Pancreas (tissue), 10 donors: ENCODE data around the gene ABCC1. TPM values are rescaled to one million over a fixed set of nuclear protein-coding genes. Genes with fewer than 3 reads are reported as not detected.
A peak's percentile ranks its signal among the peaks of the same experiment; 100 is the strongest.

Experiments
- ATAC-seq, 4 donors: fragments of 200-7000 bp; cut with Tn5 transposase; one replicate each; pipeline versions ENCODE4 v1.8.0 to v1.9.1; 2020; ENCODE audit warnings: mild to moderate bottlenecking in 4 of 4, moderate library complexity in 4 of 4
- DNase-seq, 6 donors: peaks; one replicate each; pipeline ENCODE4 v3.0.0-alpha.2; 2020
- FAIRE-seq: peaks from 2 replicates; lab custom pipeline; 2012; peaks lifted over from hg19 to GRCh38; lab: Jason Lieb, UNC
- H3K27ac ChIP-seq, 4 donors: fragments of 200-600 bp; sonication (generic); 1 replicate in 3 of 4; 2 replicates in 1 of 4; pipeline versions ENCODE4 v1.5.0 to v1.8.0; 2020
- H3K27me3 ChIP-seq, 4 donors: fragments of 200-600 bp; one replicate each; pipeline ENCODE4 v1.8.0; 2021
- H3K36me3 ChIP-seq, 3 donors: fragments of 200-600 bp; sonication (generic) in 1 of 3; one replicate each; pipeline versions ENCODE4 v1.5.0 to v1.8.0; 2020 to 2021
- H3K4me1 ChIP-seq, 3 donors: fragments of 200-600 bp; one replicate each; pipeline ENCODE4 v1.8.0; 2021
- H3K4me3 ChIP-seq, 4 donors: fragments of 200-600 bp; sonication (generic) in 2 of 4; one replicate each; pipeline versions ENCODE4 v1.5.0 to v1.8.0; 2020 to 2021
- H3K9me3 ChIP-seq, 4 donors: fragments of 200-600 bp; one replicate each; pipeline ENCODE4 v1.8.0; 2021
- WGBS, 2 donors: extraction: QIAGEN DNeasy Blood & Tissue Kit; methylation state at CpG; one replicate each; pipeline ENCODE4 v1.1.7; 2013; 5-methylcytosine and 5-hydroxymethylcytosine counted together
- intact Hi-C, 3 donors: fragments of 100-400 bp; cut with DNase I; formaldehyde crosslinking; loops; one replicate each; pipeline versions ENCODE4 v1.11.1 to v1.14.2; 2022
- polyA plus RNA-seq, 2 donors: library from polyadenylated mRNA; stranded (reverse); fragments of 200-250 nt; gene quantifications; one replicate each; pipeline ENCODE4 v1.2.3, GENCODE V29; 2013
- total RNA-seq, 6 donors: library from RNA; stranded (reverse); fragmentation: NEBNext Ultra II Directional in 4 of 6; extraction: Animal tissue kit (Norgen Biotek cat#: 25700) in 4 of 6; gene quantifications; one replicate each; pipeline versions ENCODE4 v1.2.1 to v1.2.4, GENCODE V29; 2021 to 2023
- TF ChIP-seq, protein P1 (sequence below), 4 donors: fragments of 200-600 bp; sonication (generic) in 3 of 4; IDR thresholded peaks; one replicate each; pipeline versions ENCODE4 v1.5.0 to v1.8.0; 2021; ENCODE audit warnings: antibody characterized with exemption in 4 of 4
- donor health status: healthy with polysubstance abuse.
- donor health status: DM: no; HTN: no; CAD: no; lungs with moderate emphysema.
- donor health status: DM: no; HTN: no; CAD: no.
- donor health status: control.
- donor health status: control.
- donor health status: Bipolar disorder and iron deficiency.
- donor health status: DM: yes; HTN: yes; CAD: no.
- donor health status: DM: no; HTN: no; CAD: no.
- donor health status: DM: no; HTN: no; CAD: no.
- donor health status: DM: yes; HTN: yes; CAD: no.

The ABCC1 gene
- total and polyA plus RNA-seq, 8 donors = 8.5 to 16.8 (median 12.0) TPM

- no peak for FAIRE-seq
- H3K27ac ChIP-seq = peak overlapping the region in 3 of 4 donors; percentile 24 to 40 (median 34)
- no peaks in the 10 kb centered on the region for H3K36me3 ChIP-seq
- TF ChIP-seq, protein P1, sequence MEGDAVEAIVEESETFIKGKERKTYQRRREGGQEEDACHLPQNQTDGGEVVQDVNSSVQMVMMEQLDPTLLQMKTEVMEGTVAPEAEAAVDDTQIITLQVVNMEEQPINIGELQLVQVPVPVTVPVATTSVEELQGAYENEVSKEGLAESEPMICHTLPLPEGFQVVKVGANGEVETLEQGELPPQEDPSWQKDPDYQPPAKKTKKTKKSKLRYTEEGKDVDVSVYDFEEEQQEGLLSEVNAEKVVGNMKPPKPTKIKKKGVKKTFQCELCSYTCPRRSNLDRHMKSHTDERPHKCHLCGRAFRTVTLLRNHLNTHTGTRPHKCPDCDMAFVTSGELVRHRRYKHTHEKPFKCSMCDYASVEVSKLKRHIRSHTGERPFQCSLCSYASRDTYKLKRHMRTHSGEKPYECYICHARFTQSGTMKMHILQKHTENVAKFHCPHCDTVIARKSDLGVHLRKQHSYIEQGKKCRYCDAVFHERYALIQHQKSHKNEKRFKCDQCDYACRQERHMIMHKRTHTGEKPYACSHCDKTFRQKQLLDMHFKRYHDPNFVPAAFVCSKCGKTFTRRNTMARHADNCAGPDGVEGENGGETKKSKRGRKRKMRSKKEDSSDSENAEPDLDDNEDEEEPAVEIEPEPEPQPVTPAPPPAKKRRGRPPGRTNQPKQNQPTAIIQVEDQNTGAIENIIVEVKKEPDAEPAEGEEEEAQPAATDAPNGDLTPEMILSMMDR (IDR thresholded peaks at IDR 0.05) = no peak
- intact Hi-C loops = no loop called here
- peaks cover 13 to 17% (median 13%) of the 10 kb centered on the region in 3 donors for H3K4me1 ChIP-seq
- H3K27me3 ChIP-seq = no peaks in the 10 kb centered on the region
- DNase-seq = peak; percentile 89 to 96 (median 94)
- H3K9me3 ChIP-seq = no peaks in the 10 kb centered on the region
- 9% methylated on average over 9 of the region's 10 CpGs for WGBS, 2 donors
- H3K4me3 ChIP-seq = no peak overlapping the region
- peak; percentile 98 to 100 (median 99) for ATAC-seq
Observed at GRCh38 chr16:16021988-16022682, 72.7 kb downstream of the ABCC1 start.

- FAIRE-seq = no peak
- no peaks in the 10 kb centered on the region for H3K36me3 ChIP-seq
- 43 to 44% methylated on average over 5 of the region's 5 CpGs for WGBS, 2 donors
- H3K4me3 ChIP-seq = no peak overlapping the region
- ATAC-seq = no peak
- no peak for DNase-seq
- peaks cover 13 to 17% (median 13%) of the 10 kb centered on the region in 3 donors for H3K4me1 ChIP-seq
- H3K9me3 ChIP-seq = no peaks in the 10 kb centered on the region
- intact Hi-C loops = no loop called here
- peak overlapping the region in 3 of 4 donors; percentile 24 to 40 (median 34) for H3K27ac ChIP-seq
- H3K27me3 ChIP-seq = no peaks in the 10 kb centered on the region
- TF ChIP-seq, protein P1 (IDR thresholded peaks at IDR 0.05) = no peak
Observed at GRCh38 chr16:16022683-16023064, 73.3 kb downstream of the ABCC1 start.

- H3K36me3 ChIP-seq = no peaks in the 10 kb centered on the region
- intact Hi-C loops = no loop called here
- H3K27me3 ChIP-seq = no peaks in the 10 kb centered on the region
- FAIRE-seq = no peak
- no peak for ATAC-seq
- DNase-seq = no peak
- H3K27ac ChIP-seq = no peak overlapping the region
- H3K4me3 ChIP-seq = no peak overlapping the region
- WGBS, 2 donors = 84 to 91% methylated on average over 11 of the region's 11 CpGs
- H3K9me3 ChIP-seq = no peaks in the 10 kb centered on the region
- TF ChIP-seq, protein P1 (IDR thresholded peaks at IDR 0.05) = no peak
- H3K4me1 ChIP-seq = peaks cover 13 to 17% (median 17%) of the 10 kb centered on the region in 3 donors
Observed at GRCh38 chr16:16025214-16025968, 76.0 kb downstream of the ABCC1 start.

DNA sequence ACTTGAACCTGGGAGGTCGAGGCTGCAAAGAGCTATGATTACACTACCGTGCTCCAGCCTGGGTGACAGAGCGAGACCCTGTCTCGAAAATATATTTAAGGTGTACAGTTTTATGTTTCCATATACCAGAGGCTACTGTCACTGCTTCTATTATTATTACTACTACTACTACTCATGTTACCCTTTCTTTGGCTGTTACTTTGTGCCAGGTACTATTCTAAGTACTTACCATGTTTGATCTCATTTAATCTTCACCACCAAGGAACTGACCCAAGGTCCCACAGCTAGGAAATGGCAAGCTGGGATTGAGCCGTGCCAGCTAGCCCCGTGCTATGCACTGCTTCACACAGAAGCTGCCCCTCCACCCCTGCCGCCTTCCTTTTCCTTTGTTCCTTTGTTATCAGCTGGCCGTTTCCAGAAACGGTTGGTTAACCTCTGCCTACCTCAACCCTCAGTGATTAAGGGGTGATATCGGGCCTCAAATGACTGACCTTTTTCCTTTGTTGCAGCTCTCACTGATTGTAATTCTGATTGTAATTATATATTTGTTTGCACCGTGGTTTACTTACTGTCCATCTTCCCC, 78.4 kb downstream of the ABCC1 start:
- ATAC-seq (peak in 2 of 4 donors; percentile 18 to 43), FAIRE-seq (no peak), DNase-seq (no peak)
- H3K9me3 ChIP-seq = no peaks in the 10 kb centered on the region
- H3K36me3 ChIP-seq = no peaks in the 10 kb centered on the region
- no peak overlapping the region for H3K27ac ChIP-seq
- no peak overlapping the region for H3K4me3 ChIP-seq
- intact Hi-C loops = no loop called here
- WGBS, 2 donors = 66 to 68% methylated on average over 11 of the region's 11 CpGs
- no peaks in the 10 kb centered on the region for H3K27me3 ChIP-seq
- TF ChIP-seq, protein P1 (IDR thresholded peaks at IDR 0.05) = no peak
- peaks cover 2 to 6% (median 3%) of the 10 kb centered on the region in 3 donors for H3K4me1 ChIP-seq
